Endothelial cell (in vitro differentiated cells): ENCODE data around the gene DOK6. TPM values are rescaled to one million over a fixed set of nuclear protein-coding genes. Genes with fewer than 3 reads are reported as not detected.

Experiments used
- DNase-seq: peaks from one replicate; pipeline ENCODE4 v3.0.0; 2021; ENCODE audit warnings: low spot score
- H3K27ac Mint-ChIP-seq: one replicate; pipeline ENCODE4 v1.8.0; 2021; ENCODE audit warnings: mixed read lengths, inconsistent platforms; ENCODE audit not compliant: unreplicated experiment
- H3K27me3 Mint-ChIP-seq: one replicate; pipeline ENCODE4 v1.8.0; 2021; ENCODE audit warnings: mild to moderate bottlenecking, moderate library complexity, mixed read lengths, inconsistent platforms; ENCODE audit not compliant: unreplicated experiment
- H3K36me3 Mint-ChIP-seq: one replicate; pipeline ENCODE4 v1.8.0; 2021; ENCODE audit warnings: mild to moderate bottlenecking, low read depth, mixed read lengths, inconsistent platforms; ENCODE audit not compliant: unreplicated experiment
- H3K4me1 Mint-ChIP-seq: one replicate; pipeline ENCODE4 v1.8.0; 2021; ENCODE audit warnings: mild to moderate bottlenecking, mixed read lengths, inconsistent platforms; ENCODE audit not compliant: unreplicated experiment
- H3K4me3 Mint-ChIP-seq: one replicate; pipeline ENCODE4 v1.8.0; 2021; ENCODE audit warnings: mild to moderate bottlenecking, mixed read lengths, inconsistent platforms; ENCODE audit not compliant: unreplicated experiment
- H3K9me3 Mint-ChIP-seq: one replicate; pipeline ENCODE4 v1.8.0; 2021; ENCODE audit warnings: mixed read lengths, inconsistent platforms; ENCODE audit not compliant: unreplicated experiment
- total RNA-seq: library from RNA; stranded (reverse); fragmentation: NEBNext Ultra II Directional; extraction: Animal tissue kit (Norgen Biotek cat#: 25700); gene quantifications from one replicate; pipeline ENCODE4 v1.2.1, GENCODE V29; 2021; ENCODE audit not compliant: unreplicated experiment
- TF ChIP-seq, protein P1 (sequence below): fragments of 200-600 bp; sonication (generic); IDR thresholded peaks from one replicate; pipeline ENCODE4 v1.5.0; 2021; ENCODE audit warnings: antibody characterized with exemption; ENCODE audit not compliant: unreplicated experiment

DOK6 gene
- total RNA-seq, 1 donor from 2014 or later = 2.2 TPM

DNA sequence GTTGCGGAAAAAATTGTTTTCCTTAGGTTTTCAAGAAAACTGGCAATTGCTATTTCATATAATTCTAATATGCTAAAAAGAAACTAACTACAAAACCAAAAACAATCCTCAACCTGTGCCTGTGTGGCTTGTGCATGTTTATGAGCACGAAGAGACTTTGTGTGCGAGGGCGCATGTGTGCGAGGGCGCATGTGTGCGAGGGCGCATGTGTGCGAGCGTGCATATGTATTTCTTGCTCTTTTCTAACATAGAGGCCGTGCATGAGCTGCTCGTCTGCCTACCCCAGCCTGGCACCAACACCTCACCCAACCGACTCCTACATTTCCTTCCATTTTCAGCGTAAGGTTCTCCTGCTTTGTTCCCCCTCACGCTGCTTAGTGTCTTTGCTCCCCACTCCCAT, 211.6 kb downstream of the DOK6 start:
- H3K27me3 Mint-ChIP-seq = peaks cover 3% of the 10 kb centered on the region
- TF ChIP-seq, protein P1, sequence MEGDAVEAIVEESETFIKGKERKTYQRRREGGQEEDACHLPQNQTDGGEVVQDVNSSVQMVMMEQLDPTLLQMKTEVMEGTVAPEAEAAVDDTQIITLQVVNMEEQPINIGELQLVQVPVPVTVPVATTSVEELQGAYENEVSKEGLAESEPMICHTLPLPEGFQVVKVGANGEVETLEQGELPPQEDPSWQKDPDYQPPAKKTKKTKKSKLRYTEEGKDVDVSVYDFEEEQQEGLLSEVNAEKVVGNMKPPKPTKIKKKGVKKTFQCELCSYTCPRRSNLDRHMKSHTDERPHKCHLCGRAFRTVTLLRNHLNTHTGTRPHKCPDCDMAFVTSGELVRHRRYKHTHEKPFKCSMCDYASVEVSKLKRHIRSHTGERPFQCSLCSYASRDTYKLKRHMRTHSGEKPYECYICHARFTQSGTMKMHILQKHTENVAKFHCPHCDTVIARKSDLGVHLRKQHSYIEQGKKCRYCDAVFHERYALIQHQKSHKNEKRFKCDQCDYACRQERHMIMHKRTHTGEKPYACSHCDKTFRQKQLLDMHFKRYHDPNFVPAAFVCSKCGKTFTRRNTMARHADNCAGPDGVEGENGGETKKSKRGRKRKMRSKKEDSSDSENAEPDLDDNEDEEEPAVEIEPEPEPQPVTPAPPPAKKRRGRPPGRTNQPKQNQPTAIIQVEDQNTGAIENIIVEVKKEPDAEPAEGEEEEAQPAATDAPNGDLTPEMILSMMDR = no peak
- DNase-seq = no peak
- no peaks in the 10 kb centered on the region for H3K36me3 Mint-ChIP-seq
- H3K27ac Mint-ChIP-seq = no peak overlapping the region
- H3K4me1 Mint-ChIP-seq = no peaks in the 10 kb centered on the region
- H3K4me3 Mint-ChIP-seq = no peak overlapping the region
- no peaks in the 10 kb centered on the region for H3K9me3 Mint-ChIP-seq

DNA sequence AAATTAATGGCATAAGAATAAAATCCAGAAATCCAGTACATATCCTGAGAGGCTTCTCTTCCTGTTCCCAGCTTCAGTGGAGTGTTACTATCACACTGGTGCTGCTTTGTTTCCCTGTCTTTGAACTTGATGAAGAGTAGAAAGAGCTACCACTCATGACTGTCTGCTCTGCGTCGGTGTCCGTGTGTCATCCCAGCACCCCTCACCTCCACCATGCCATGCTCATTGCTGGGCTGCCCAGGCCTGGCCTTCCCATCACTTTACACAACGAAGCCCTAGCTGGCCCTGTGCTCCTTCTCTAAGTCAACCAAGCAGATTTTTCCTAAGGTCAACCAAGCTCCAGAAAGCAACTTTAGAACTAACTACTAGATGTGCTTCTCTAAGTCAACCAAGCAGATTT, 215.4 kb downstream of the DOK6 start:
- TF ChIP-seq, protein P1 = no peak
- DNase-seq = no peak
- Mint-ChIP-seq H3K27ac (no peak overlapping the region), H3K9me3 (no peaks in the 10 kb centered on the region), H3K27me3 (peaks cover 2% of the 10 kb centered on the region), H3K4me1 (no peaks in the 10 kb centered on the region), H3K4me3 (no peak overlapping the region), H3K36me3 (no peaks in the 10 kb centered on the region)

DNA sequence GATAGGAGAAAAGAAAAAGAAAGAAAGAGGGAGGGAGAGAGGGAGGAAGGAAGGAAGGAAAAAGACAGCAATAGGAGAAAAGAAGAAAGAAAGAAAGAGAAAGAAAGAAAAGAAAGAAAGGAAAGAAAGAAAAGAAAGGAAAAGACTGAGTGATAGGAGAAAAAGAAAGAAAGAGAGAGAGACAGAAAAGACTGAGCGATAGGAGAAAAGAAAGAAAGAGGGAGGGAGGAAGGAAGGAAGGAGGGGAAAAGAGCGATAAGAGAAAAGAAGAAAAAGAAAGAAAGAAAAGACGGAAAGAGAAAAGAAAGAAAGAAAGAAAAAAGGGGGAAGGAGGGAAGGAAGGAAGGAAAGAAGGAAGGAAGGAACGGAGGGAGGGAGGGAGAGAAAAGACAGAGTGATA, 216.7 kb downstream of the DOK6 start:
- Mint-ChIP-seq H3K4me3 (no peak overlapping the region), H3K4me1 (peaks cover 4% of the 10 kb centered on the region), H3K36me3 (no peaks in the 10 kb centered on the region), H3K9me3 (no peaks in the 10 kb centered on the region), H3K27ac (no peak overlapping the region), H3K27me3 (peaks cover 3% of the 10 kb centered on the region)
- no peak for DNase-seq
- TF ChIP-seq, protein P1 = no peak

DNA sequence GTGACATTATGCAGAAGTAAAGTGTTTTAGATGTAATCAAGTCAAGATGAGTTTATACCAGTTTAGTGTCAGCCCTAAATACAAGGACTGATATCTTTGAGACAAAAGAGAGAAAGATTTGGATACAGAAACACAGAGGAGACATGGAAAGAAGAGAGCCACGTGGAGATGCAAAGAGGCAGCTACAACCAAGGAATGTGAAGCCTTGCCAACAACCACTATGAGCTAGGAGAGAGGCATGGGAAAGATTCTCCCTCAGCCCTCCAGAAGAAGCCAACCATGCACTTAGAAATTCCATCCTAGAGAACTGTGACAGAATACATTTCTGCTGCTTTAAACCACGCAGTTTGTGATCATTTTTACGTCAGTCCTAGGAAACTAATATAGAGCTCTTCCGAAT, 217.2 kb downstream of the DOK6 start:
- peaks cover 3% of the 10 kb centered on the region for H3K27me3 Mint-ChIP-seq
- no peak overlapping the region for H3K27ac Mint-ChIP-seq
- TF ChIP-seq, protein P1 = no peak
- H3K4me3 Mint-ChIP-seq = no peak overlapping the region
- DNase-seq = no peak
- no peaks in the 10 kb centered on the region for H3K9me3 Mint-ChIP-seq
- H3K36me3 Mint-ChIP-seq = no peaks in the 10 kb centered on the region
- H3K4me1 Mint-ChIP-seq = peaks cover 4% of the 10 kb centered on the region

DNA sequence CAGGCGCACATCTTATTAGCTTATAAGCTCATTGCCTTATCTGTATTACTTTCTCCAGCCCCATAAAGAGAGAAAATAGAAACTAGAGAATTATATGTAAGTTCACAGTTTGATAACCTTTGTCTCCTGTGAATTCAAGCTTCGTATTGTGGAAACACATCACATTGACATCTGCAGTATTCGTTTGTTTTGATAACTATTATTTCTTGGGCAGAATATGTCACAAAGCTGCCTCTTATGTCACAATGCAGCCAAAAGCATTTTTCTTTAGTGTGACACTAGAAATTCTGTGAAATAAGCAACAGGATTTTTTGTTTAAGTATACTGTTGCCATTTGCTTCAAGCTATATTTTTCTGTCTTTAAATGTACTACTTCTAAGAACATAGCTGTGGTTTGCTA, 221.5 kb downstream of the DOK6 start:
- Mint-ChIP-seq H3K9me3 (no peaks in the 10 kb centered on the region), H3K36me3 (no peaks in the 10 kb centered on the region), H3K4me1 (peaks cover 4% of the 10 kb centered on the region), H3K27me3 (peaks cover 1% of the 10 kb centered on the region), H3K27ac (no peak overlapping the region), H3K4me3 (no peak overlapping the region)
- TF ChIP-seq, protein P1 = no peak
- no peak for DNase-seq
